CD4-positive, alpha-beta memory T cell (primary cell): ENCODE data around the gene CRYBB1. TPM values are rescaled to one million over a fixed set of nuclear protein-coding genes. Genes with fewer than 3 reads are reported as not detected.

Source experiments
- CTCF ChIA-PET: fragments of 350-600 bp; sonication (Branson Sonifier 250); formaldehyde crosslinking; loops from one replicate; lab custom pipeline; 2021; ENCODE audit warnings: inconsistent platforms; ENCODE audit not compliant: partially characterized antibody; lab: Charles Lee
- POLR2A ChIA-PET: fragments of 350-600 bp; sonication (Branson Sonifier 250); formaldehyde crosslinking; loops from one replicate; lab custom pipeline; 2021; ENCODE audit not compliant: partially characterized antibody; lab: Charles Lee
- DNase-seq, 5 donors: peaks; one replicate each; pipeline versions ENCODE4 v3.0.0 to v3.0.0-alpha.2; 2020 to 2022; ENCODE audit warnings: mixed read lengths in 1 of 5
- H3K27ac ChIP-seq: one replicate; pipeline ENCODE4 v1.7.0; 2013; ENCODE audit warnings: low read depth, low read length
- H3K27me3 ChIP-seq: 2 replicates; pipeline ENCODE4 v1.7.0; 2013; ENCODE audit warnings: mild to moderate bottlenecking, low read length, moderate library complexity; ENCODE audit not compliant: insufficient read depth
- H3K36me3 ChIP-seq: 2 replicates; pipeline ENCODE4 v1.7.0; 2013; ENCODE audit warnings: mild to moderate bottlenecking, low read length, moderate library complexity; ENCODE audit not compliant: insufficient read depth
- H3K4me1 ChIP-seq: 2 replicates; pipeline ENCODE4 v1.7.0; 2013; ENCODE audit warnings: mild to moderate bottlenecking, low read length, moderate library complexity; ENCODE audit not compliant: insufficient read depth
- H3K4me3 ChIP-seq, 2 donors: one replicate each; pipeline ENCODE4 v1.7.0; 2013; ENCODE audit warnings: low read length in 2 of 2, mild to moderate bottlenecking in 1 of 2
- H3K9me3 ChIP-seq, 2 donors: one replicate each; pipeline ENCODE4 v1.7.0; 2013; ENCODE audit warnings: low read length in 2 of 2, control low read depth in 1 of 2; ENCODE audit not compliant: control insufficient read depth in 1 of 2
- H3K27ac Mint-ChIP-seq, 7 donors: one replicate each; pipeline ENCODE4 v1.8.0; 2020 to 2021; ENCODE audit warnings: mixed read lengths in 7 of 7, mild to moderate bottlenecking in 6 of 7, inconsistent platforms in 3 of 7, moderate library complexity in 3 of 7
- H3K27me3 Mint-ChIP-seq, 2 donors: one replicate each; pipeline ENCODE4 v1.8.0; 2020 to 2021; ENCODE audit warnings: mixed read lengths in 2 of 2
- H3K36me3 Mint-ChIP-seq, 2 donors: one replicate each; pipeline ENCODE4 v1.8.0; 2020 to 2021; ENCODE audit warnings: mixed read lengths in 2 of 2, inconsistent platforms in 1 of 2, mild to moderate bottlenecking in 1 of 2
- H3K4me1 Mint-ChIP-seq, 4 donors: one replicate each; pipeline ENCODE4 v1.8.0; 2020 to 2021; ENCODE audit warnings: mixed read lengths in 4 of 4, mild to moderate bottlenecking in 1 of 4
- H3K4me3 Mint-ChIP-seq, 8 donors: one replicate each; pipeline ENCODE4 v1.8.0; 2020 to 2021; ENCODE audit warnings: mixed read lengths in 8 of 8, mild to moderate bottlenecking in 7 of 8, moderate library complexity in 6 of 8, inconsistent platforms in 3 of 8
- H3K9me3 Mint-ChIP-seq, 8 donors: one replicate each; pipeline ENCODE4 v1.8.0; 2020 to 2021; ENCODE audit warnings: mixed read lengths in 8 of 8, mild to moderate bottlenecking in 5 of 8, inconsistent platforms in 3 of 8, moderate library complexity in 1 of 8
- intact Hi-C: fragments of 100-400 bp; cut with micrococcal nuclease; formaldehyde crosslinking; loops from one replicate; pipeline ENCODE4 v1.15.1; 2023
- microRNA-seq: library from miRNA; unstranded; fragments of <30 nt; microRNA quantifications from one replicate; pipeline ENCODE4 v1.2.0, GENCODE V29; 2021; ENCODE audit warnings: borderline replicate concordance, borderline number of aligned reads, borderline microRNAs expressed, mixed read lengths
- polyA plus RNA-seq, 2 donors: library from polyadenylated mRNA; unstranded; fragments of 300-500 nt; fragmentation: Illumina TruSeq; gene quantifications; one replicate each; pipeline ENCODE4 v1.2.3, GENCODE V29; 2021
- total RNA-seq, 2 experiments: library from RNA; stranded (reverse); gene quantifications; one replicate each; pipeline ENCODE4 v1.2.3, GENCODE V29; 2021

The CRYBB1 gene
- total and polyA plus RNA-seq, 4 experiments from 2014 or later, result not detected

GRCh38 chr22:26550498-26551033 is 67.3 kb downstream of the CRYBB1 start:
- Mint-ChIP-seq H3K27ac (peak overlapping the region in 1 of 7 donors; percentile 60), H3K4me3 (no peak overlapping the region), H3K36me3 (peaks cover 6 to 7% of the 10 kb centered on the region in 2 donors), H3K4me1 (peaks cover 16 to 39% (median 28%) of the 10 kb centered on the region in 4 donors), H3K9me3 (peaks cover 0 to 2% (median 0%) of the 10 kb centered on the region in 8 donors), H3K27me3 (no peaks in the 10 kb centered on the region)
- no peak for DNase-seq
- Histone ChIP-seq H3K4me3 (no peak overlapping the region), H3K27ac (no peak overlapping the region), H3K36me3 (no peaks in the 10 kb centered on the region), H3K9me3 (no peaks in the 10 kb centered on the region), H3K4me1 (no peaks in the 10 kb centered on the region), H3K27me3 (no peaks in the 10 kb centered on the region)
- POLR2A ChIA-PET, result no interaction called here
- intact Hi-C loops, result no loop called here
- CTCF ChIA-PET, result interaction anchor here (0.6 kb wide), 1 partner anchor 12 kb away, joined by 3 read pairs; no protein-coding TSS in a partner anchor

GRCh38 chr22:26549902-26550497 is 67.8 kb downstream of the CRYBB1 start:
- Mint-ChIP-seq H3K36me3 (peaks cover 6 to 7% of the 10 kb centered on the region in 2 donors), H3K9me3 (peaks cover 0 to 2% (median 0%) of the 10 kb centered on the region in 8 donors), H3K27me3 (no peaks in the 10 kb centered on the region), H3K27ac (no peak overlapping the region), H3K4me3 (no peak overlapping the region), H3K4me1 (peaks cover 16 to 39% (median 28%) of the 10 kb centered on the region in 4 donors)
- no peaks in the 10 kb centered on the region for H3K4me1 ChIP-seq
- ChIA-PET POLR2A (no interaction called here), CTCF (interaction anchor here (0.6 kb wide), 1 partner anchor 12 kb away, joined by 3 read pairs; no protein-coding TSS in a partner anchor)
- H3K9me3 ChIP-seq, result no peaks in the 10 kb centered on the region
- DNase-seq, result no peak
- intact Hi-C loops, result no loop called here
- H3K27me3 ChIP-seq, result no peaks in the 10 kb centered on the region
- H3K36me3 ChIP-seq, result no peaks in the 10 kb centered on the region
- no peak overlapping the region for H3K4me3 ChIP-seq
- H3K27ac ChIP-seq, result no peak overlapping the region

Small RNA genes within 50 kb of the gene (microRNA-seq; reads per million reads assigned to microRNA genes)
- 3.8 reads per million, percentile 19 among the genes with 10 or more reads in this experiment for gene MIR548J

Other genes with a start within 250 kb of the CRYBB1 start
- 1 to 10 TPM; 4.0 to 4.1 TPM for gene ASPHD2, start 188.8 kb downstream of the CRYBB1 start, total RNA-seq
- 1 to 10 TPM; 2.8 to 4.1 TPM for gene ASPHD2, start 188.8 kb downstream of the CRYBB1 start, polyA plus RNA-seq
- gene HPS4, start 134.2 kb downstream of the CRYBB1 start, total RNA-seq, result 10 to 100 TPM; 54.0 to 59.7 TPM
- gene HPS4, start 134.2 kb downstream of the CRYBB1 start, polyA plus RNA-seq, result 10 to 100 TPM in 1 of 2 donors, 1 to 10 TPM in 1; 7.9 to 19.7 TPM
- gene SRRD, start 134.2 kb downstream of the CRYBB1 start, total RNA-seq, result 10 to 100 TPM; 19.5 to 20.7 TPM
- gene SRRD, start 134.2 kb downstream of the CRYBB1 start, polyA plus RNA-seq, result 10 to 100 TPM; 17.6 to 28.9 TPM
- gene TFIP11, start 105.6 kb downstream of the CRYBB1 start, total RNA-seq, result 10 to 100 TPM; 72.7 to 74.5 TPM
- gene TFIP11, start 105.6 kb downstream of the CRYBB1 start, polyA plus RNA-seq, result 10 to 100 TPM; 22.2 to 45.4 TPM
- 10 to 100 TPM; 23.9 to 27.9 TPM for gene TPST2, start 27.9 kb downstream of the CRYBB1 start, total RNA-seq
- gene TPST2, start 27.9 kb downstream of the CRYBB1 start, polyA plus RNA-seq, result 10 to 100 TPM; 46.6 to 47.8 TPM
- gene CRYBA4, start 3.9 kb upstream of the CRYBB1 start, total RNA-seq, result not detected
- not detected for gene CRYBA4, start 3.9 kb upstream of the CRYBB1 start, polyA plus RNA-seq
- gene MIAT, start 39.6 kb upstream of the CRYBB1 start, total RNA-seq, result 100 to 1,000 TPM; 260 to 270 TPM
- gene MIAT, start 39.6 kb upstream of the CRYBB1 start, polyA plus RNA-seq, result 1 to 10 TPM in 1 of 2 donors, under 1 TPM in 1; 0.54 to 4.7 TPM